Ishikawa (cell line): ENCODE data around the gene DSTN.

Experiments
- CEBPB ChIP-seq: IDR thresholded peaks from 2 replicates; pipeline ENCODE4 v1.6.1; 2012
- EP300 ChIP-seq: IDR thresholded peaks from 2 replicates; pipeline ENCODE4 v1.6.1; 2012; ENCODE audit warnings: borderline replicate concordance
- TAF1 ChIP-seq: IDR thresholded peaks from 2 replicates; pipeline ENCODE4 v1.6.1; 2012; ENCODE audit warnings: low read depth, mild to moderate bottlenecking
- YY1 ChIP-seq: IDR thresholded peaks from 2 replicates; pipeline ENCODE4 v1.6.1; 2012; ENCODE audit warnings: low read depth

- TF ChIP-seq EP300 (no peak), CEBPB (no peak), TAF1 (no peak), YY1 (no peak)
These were observed 59.8 kb downstream of the DSTN start for GRCh38 chr20:17629678-17630089.
